GM13977 (cell line): ENCODE results near the gene EFCAB13.

Source experiments
- DNase-seq: peaks from one replicate; pipeline ENCODE4 v3.0.0; 2012; ENCODE audit warnings: low spot score
- in situ Hi-C: fragments of 300-500 bp; cut with MboI; formaldehyde crosslinking; loops from one replicate; pipeline ENCODE4 v1.12.0; 2022; ENCODE audit warnings: low sequenced_read_pairs, low pct_unique_long_range_greater_than_20kb, mixed read lengths, inconsistent platforms; ENCODE audit not compliant: unreplicated experiment
- TF ChIP-seq, protein P1 (sequence below): IDR thresholded peaks from 2 replicates; pipeline ENCODE4 v1.5.1; 2012; ENCODE audit warnings: mild to moderate bottlenecking, control low read depth; ENCODE audit not compliant: insufficient read depth; ENCODE audit errors: extremely low read depth, missing control alignments

Gene EFCAB13

DNA sequence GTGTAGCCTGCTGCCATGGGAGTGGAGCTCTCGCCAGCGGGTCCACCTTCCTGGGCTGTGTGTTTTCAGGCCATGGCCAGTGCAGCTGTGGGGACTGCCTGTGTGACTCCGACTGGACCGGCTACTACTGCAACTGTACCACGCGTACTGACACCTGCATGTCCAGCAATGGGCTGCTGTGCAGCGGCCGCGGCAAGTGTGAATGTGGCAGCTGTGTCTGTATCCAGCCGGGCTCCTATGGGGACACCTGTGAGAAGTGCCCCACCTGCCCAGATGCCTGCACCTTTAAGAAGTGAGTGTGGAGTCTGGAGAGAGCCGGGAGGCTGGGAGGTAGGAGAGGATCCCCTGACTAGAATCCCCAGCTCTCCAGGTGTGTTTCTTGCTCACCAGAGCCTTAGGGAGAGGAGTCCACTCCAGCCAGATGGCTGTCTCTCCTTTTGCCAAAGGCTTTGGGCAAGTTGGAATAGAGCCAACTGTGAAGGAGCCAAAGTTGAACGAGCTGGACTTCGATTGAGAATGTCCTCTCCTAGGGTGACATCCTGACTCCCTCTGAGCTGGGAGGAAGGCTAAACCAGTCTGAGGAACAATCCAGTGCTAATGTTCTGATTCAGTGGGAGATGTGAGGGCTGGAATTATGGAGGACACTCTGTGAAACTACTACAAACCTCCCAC is 24.4 kb upstream of the EFCAB13 start:
- TF ChIP-seq, protein P1, sequence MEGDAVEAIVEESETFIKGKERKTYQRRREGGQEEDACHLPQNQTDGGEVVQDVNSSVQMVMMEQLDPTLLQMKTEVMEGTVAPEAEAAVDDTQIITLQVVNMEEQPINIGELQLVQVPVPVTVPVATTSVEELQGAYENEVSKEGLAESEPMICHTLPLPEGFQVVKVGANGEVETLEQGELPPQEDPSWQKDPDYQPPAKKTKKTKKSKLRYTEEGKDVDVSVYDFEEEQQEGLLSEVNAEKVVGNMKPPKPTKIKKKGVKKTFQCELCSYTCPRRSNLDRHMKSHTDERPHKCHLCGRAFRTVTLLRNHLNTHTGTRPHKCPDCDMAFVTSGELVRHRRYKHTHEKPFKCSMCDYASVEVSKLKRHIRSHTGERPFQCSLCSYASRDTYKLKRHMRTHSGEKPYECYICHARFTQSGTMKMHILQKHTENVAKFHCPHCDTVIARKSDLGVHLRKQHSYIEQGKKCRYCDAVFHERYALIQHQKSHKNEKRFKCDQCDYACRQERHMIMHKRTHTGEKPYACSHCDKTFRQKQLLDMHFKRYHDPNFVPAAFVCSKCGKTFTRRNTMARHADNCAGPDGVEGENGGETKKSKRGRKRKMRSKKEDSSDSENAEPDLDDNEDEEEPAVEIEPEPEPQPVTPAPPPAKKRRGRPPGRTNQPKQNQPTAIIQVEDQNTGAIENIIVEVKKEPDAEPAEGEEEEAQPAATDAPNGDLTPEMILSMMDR = no peak
- no peak for DNase-seq
- in situ Hi-C loops = no loop called here

DNA sequence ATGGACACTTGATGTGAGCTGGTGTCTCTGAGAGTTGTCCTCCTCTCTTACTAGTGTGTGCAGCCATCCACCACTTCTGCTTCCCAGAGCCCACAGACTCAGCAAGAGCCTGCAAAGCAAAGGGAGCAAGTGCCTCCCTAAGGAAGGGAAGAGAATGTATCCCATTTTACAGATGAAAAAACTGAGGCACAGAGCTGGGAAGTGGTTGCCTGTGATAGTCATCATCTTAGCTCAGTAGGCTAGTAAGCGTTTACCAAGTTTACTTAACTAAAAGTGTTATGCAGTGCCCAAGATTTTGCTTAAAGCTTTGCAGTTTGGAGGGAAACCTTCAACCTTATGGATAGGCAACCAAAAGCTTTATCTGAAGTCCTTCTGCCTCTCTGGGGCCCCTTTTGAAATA is 23.0 kb upstream of the EFCAB13 start:
- no peak for DNase-seq
- in situ Hi-C loops = no loop called here
- TF ChIP-seq, protein P1 = no peak

DNA sequence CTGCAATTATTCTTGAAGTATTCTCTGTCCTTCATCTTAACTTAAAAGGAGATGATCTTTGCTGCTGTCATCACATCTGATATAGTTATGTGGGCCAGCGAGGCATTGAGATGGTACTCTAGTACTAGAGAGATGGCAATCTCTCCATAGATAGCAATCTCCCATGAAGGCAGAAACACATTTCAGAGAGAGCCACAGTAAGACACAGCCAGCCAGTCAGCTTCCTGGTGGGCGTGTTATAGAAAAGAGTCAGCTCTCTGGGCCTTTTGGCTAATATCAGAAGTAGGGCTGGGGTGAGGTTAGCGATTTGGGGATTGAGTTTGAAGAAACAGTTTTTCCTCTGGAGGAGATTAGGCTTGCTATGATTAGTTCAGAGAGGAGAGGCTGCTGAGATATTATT is 22.6 kb upstream of the EFCAB13 start:
- in situ Hi-C loops = no loop called here
- TF ChIP-seq, protein P1 = no peak
- no peak for DNase-seq

DNA sequence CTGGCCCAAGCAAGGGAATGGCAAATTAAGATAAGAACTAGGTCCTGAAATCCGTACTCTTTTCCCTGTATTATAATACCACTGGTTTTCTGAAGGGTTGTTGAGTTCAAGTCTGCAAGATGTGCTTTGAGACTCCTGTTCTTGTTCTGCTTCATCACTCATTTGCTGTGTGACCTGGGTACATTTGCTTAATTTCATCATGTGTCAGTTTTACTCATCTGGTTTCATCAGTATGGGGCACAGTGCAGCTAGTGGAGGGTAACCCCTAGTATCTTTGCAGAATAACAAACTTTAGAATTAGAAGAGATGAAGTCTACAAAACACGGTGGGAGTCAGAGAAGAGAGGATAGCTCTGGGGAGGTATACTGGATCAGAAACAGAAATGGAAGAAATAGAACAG is 21.9 kb upstream of the EFCAB13 start:
- in situ Hi-C loops = no loop called here
- no peak for DNase-seq
- TF ChIP-seq, protein P1 = no peak

DNA sequence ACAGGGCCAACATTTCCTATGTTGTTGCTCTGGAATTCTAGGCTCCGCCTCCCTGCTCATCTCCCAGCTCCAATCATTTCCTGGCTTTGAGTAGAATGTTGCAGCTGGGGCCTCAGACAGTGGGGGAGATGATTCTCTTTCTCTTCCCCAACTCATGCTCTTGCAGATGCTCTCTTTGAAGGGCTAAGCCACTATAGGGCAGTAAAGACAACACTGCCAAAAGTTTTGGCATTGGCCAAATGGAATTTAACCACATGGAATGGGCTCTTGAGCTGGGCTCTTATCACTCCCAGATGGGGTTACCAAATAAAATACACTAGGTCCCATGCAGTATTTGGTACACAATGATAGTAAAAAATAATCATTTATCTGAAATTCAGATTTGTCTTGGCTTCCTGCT is 19.6 kb upstream of the EFCAB13 start:
- DNase-seq = no peak
- in situ Hi-C loops = no loop called here

DNA sequence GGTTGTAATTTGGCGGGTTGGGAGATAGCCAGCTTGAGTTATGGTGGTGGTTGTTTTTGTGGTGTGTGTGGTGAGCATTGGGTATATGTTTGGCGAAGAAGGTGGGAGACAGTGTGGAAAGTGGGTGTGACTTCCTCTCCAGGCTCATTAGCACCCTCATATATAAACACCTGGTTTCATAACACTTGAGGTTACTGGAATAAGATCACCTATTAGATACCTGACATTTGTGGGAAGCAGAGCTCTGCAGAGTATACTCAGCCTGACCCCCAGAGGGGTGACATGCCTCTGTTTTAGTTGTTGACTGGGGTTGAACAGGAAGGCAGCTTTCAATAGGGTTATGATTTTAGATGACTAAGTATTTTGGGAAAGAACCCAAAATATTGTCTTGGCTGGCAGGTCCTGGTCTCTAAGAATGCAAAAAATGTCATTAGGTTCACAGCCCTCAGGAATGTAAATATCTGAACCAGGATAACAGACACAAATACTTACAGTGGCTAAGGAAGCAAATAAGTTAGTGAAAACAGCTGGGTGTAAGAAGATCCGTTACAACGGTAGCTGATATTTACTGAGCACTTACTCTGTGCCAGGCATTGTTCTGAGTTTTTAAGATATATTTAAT is 18.3 kb upstream of the EFCAB13 start:
- TF ChIP-seq, protein P1 = no peak
- DNase-seq = no peak
- in situ Hi-C loops = no loop called here

More for the DNA sequence above, 19.6 kb upstream of the EFCAB13 start:
- TF ChIP-seq, protein P1 = no peak
